ENCODE results near the gene LINS1.

GRCh38 chr15:100628746-100629145 lies 26.8 kb upstream of the LINS1 start:
- no peak for TF ChIP-seq CTCF (conservative IDR thresholded peaks at IDR 0.05; ENCODE audit: low read depth, low read length)
- no peak for TF ChIP-seq EZH2 (IDR thresholded peaks at IDR 0.05; ENCODE audit: borderline replicate concordance, low read depth, low read length, poor library complexity, severe bottlenecking)
